ENCODE data around the gene RELN. TPM values are rescaled to one million over a fixed set of nuclear protein-coding genes. Genes with fewer than 3 reads are reported as not detected.

The RELN gene
- total and polyA plus RNA-seq, 2 donors = 0.28 to 0.96 TPM

DNA sequence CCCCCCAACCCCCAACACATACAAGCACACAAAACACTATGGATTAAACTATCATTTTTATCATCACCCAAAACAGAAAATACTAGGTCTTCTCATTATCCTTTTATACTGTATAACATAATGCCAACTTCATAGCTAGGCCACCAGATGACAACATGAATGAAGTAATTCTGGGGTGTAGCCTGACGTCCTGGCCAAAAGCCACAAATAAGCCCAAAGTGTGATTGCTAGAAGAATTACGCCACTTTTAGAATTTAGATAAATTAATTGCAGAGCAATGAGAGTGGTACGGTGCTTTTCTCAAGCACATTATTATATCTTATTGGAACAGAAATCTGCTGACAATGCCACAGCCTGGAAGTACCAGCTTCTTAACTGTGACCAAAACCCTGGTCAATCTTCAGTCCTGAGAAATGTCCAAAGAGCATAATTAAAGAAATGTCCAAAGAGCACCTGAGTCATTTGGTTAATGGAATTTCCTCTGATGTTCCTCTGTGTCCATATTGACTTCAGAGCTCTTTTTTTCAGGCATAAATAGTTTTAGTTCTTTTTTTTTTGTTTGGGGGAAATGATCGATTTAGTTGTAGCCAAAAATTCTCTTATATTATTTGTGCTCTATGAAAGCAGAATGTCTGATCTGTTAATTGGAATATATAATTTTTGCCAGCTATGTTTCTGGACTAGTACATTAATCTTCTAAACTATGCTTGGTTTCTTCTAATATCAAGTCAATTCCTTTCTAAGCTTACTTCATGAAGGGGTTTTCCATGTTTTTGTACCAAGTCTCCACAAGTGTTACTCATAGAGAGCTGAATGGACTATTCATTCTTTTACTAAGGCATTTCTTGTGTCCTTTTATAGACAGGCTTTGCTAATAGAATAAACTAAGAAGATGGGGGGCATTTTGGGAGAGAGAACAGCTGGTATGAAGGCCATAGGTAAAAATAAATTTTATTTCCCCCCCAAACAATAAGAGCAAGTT lies 310.0 kb downstream of the RELN start:
- Histone ChIP-seq H3K36me3 (ENCODE audit: control insufficient read depth in 2 of 2, insufficient read depth in 2 of 2, low read length in 1 of 2) (no peaks in the 10 kb centered on the region), H3K9me3 (ENCODE audit: control insufficient read depth in 2 of 2, insufficient read depth in 1 of 2, low read length in 1 of 2) (no peaks in the 10 kb centered on the region), H3K4me1 (ENCODE audit: control insufficient read depth in 2 of 2, insufficient read depth in 2 of 2, low read length in 2 of 2) (no peaks in the 10 kb centered on the region), H3K4me3 (ENCODE audit: low read length in 2 of 2) (no peak overlapping the region), H3K27ac (ENCODE audit: low read depth in 1 of 2, low read length in 1 of 2) (no peak overlapping the region), H3K27me3 (ENCODE audit: control insufficient read depth in 2 of 2, insufficient read depth in 1 of 2, low read length in 1 of 2) (no peaks in the 10 kb centered on the region)
- no peak for DNase-seq (ENCODE audit: low read depth in 6 of 9, low spot score in 9 of 9)
- 92% methylated on average over 4 of the region's 4 CpGs for WGBS

GRCh38 chr7:103668279-103668941 lies 321.0 kb downstream of the RELN start:
- H3K36me3 ChIP-seq (ENCODE audit: control insufficient read depth in 2 of 2, insufficient read depth in 2 of 2, low read length in 1 of 2) = no peaks in the 10 kb centered on the region
- H3K27me3 ChIP-seq (ENCODE audit: control insufficient read depth in 2 of 2, insufficient read depth in 1 of 2, low read length in 1 of 2) = no peaks in the 10 kb centered on the region
- 96% methylated on average over 2 of the region's 2 CpGs for WGBS
- H3K4me1 ChIP-seq (ENCODE audit: control insufficient read depth in 2 of 2, insufficient read depth in 2 of 2, low read length in 2 of 2) = no peaks in the 10 kb centered on the region
- no peak overlapping the region for H3K27ac ChIP-seq (ENCODE audit: low read depth in 1 of 2, low read length in 1 of 2)
- no peaks in the 10 kb centered on the region for H3K9me3 ChIP-seq (ENCODE audit: control insufficient read depth in 2 of 2, insufficient read depth in 1 of 2, low read length in 1 of 2)
- no peak overlapping the region for H3K4me3 ChIP-seq (ENCODE audit: low read length in 2 of 2)
- no peak for DNase-seq (ENCODE audit: low read depth in 6 of 9, low spot score in 9 of 9)

- 97% methylated on average over 1 of the region's 1 CpG for WGBS
- H3K9me3 ChIP-seq (ENCODE audit: control insufficient read depth in 2 of 2, insufficient read depth in 1 of 2, low read length in 1 of 2) = no peaks in the 10 kb centered on the region
- no peaks in the 10 kb centered on the region for H3K36me3 ChIP-seq (ENCODE audit: control insufficient read depth in 2 of 2, insufficient read depth in 2 of 2, low read length in 1 of 2)
- no peak for DNase-seq (ENCODE audit: low read depth in 6 of 9, low spot score in 9 of 9)
- H3K4me3 ChIP-seq (ENCODE audit: low read length in 2 of 2) = no peak overlapping the region
- H3K27ac ChIP-seq (ENCODE audit: low read depth in 1 of 2, low read length in 1 of 2) = no peak overlapping the region
- H3K27me3 ChIP-seq (ENCODE audit: control insufficient read depth in 2 of 2, insufficient read depth in 1 of 2, low read length in 1 of 2) = no peaks in the 10 kb centered on the region
- no peaks in the 10 kb centered on the region for H3K4me1 ChIP-seq (ENCODE audit: control insufficient read depth in 2 of 2, insufficient read depth in 2 of 2, low read length in 2 of 2)
These were observed 323.1 kb downstream of the RELN start for GRCh38 chr7:103666326-103666725.

GRCh38 chr7:103664577-103664976 lies 324.9 kb downstream of the RELN start:
- H3K9me3 ChIP-seq (ENCODE audit: control insufficient read depth in 2 of 2, insufficient read depth in 1 of 2, low read length in 1 of 2) = no peaks in the 10 kb centered on the region
- H3K4me3 ChIP-seq (ENCODE audit: low read length in 2 of 2) = no peak overlapping the region
- H3K36me3 ChIP-seq (ENCODE audit: control insufficient read depth in 2 of 2, insufficient read depth in 2 of 2, low read length in 1 of 2) = no peaks in the 10 kb centered on the region
- WGBS = 91% methylated on average over 1 of the region's 1 CpG
- no peaks in the 10 kb centered on the region for H3K4me1 ChIP-seq (ENCODE audit: control insufficient read depth in 2 of 2, insufficient read depth in 2 of 2, low read length in 2 of 2)
- H3K27ac ChIP-seq (ENCODE audit: low read depth in 1 of 2, low read length in 1 of 2) = no peak overlapping the region
- no peak for DNase-seq (ENCODE audit: low read depth in 6 of 9, low spot score in 9 of 9)
- H3K27me3 ChIP-seq (ENCODE audit: control insufficient read depth in 2 of 2, insufficient read depth in 1 of 2, low read length in 1 of 2) = no peaks in the 10 kb centered on the region

DNA sequence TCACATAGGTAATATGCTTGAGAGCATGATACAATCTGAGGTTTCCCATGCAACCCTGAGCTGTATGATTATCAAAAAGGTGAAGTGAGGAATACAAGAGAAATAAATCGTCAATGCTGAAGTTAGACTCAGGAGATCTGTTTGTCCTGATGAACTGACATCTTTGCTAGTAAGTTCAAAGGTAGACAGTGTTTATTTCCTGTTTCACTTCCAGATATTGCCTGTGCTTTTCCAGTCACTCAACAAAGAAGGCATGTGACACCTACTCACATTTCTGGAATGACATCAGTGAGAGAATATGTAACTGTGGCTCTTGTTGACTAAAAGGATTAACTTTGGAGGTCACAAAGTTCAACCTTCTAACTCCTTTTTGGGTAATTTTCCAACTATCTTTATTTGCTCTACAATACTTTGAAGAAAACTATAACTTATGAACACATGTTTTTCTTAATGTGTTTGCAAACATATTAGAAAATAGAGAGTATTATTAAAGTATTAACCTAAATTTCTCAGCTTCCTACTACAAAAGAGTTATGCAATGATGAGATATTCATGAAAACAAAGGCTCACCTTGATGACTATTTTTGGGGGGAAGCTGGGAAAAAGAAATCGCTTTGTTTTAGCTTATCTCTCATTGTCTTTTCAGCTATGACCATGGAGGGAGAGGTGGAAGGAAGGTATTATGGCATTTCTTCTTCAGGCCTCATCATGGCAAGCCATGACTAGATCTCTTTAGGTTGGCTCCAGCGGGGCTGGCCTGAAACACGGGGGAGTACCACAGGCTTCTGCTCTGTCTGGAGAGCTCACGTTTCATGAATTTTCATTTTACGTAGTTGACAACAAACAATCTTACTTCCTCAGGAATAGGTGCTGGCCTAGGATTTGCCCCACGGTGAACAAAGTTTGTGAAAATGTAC lies 328.7 kb downstream of the RELN start:
- Histone ChIP-seq H3K27ac (ENCODE audit: low read depth in 1 of 2, low read length in 1 of 2) (no peak overlapping the region), H3K4me3 (ENCODE audit: low read length in 2 of 2) (no peak overlapping the region), H3K4me1 (ENCODE audit: control insufficient read depth in 2 of 2, insufficient read depth in 2 of 2, low read length in 2 of 2) (no peaks in the 10 kb centered on the region), H3K36me3 (ENCODE audit: control insufficient read depth in 2 of 2, insufficient read depth in 2 of 2, low read length in 1 of 2) (no peaks in the 10 kb centered on the region), H3K9me3 (ENCODE audit: control insufficient read depth in 2 of 2, insufficient read depth in 1 of 2, low read length in 1 of 2) (no peaks in the 10 kb centered on the region), H3K27me3 (ENCODE audit: control insufficient read depth in 2 of 2, insufficient read depth in 1 of 2, low read length in 1 of 2) (no peaks in the 10 kb centered on the region)
- WGBS = 93% methylated on average over 7 of the region's 7 CpGs
- DNase-seq (ENCODE audit: low read depth in 6 of 9, low spot score in 9 of 9) = no peak

- no peaks in the 10 kb centered on the region for H3K9me3 ChIP-seq (ENCODE audit: control insufficient read depth in 2 of 2, insufficient read depth in 1 of 2, low read length in 1 of 2)
- DNase-seq (ENCODE audit: low read depth in 6 of 9, low spot score in 9 of 9) = no peak
- 92% methylated on average over 4 of the region's 4 CpGs for WGBS
- H3K4me3 ChIP-seq (ENCODE audit: low read length in 2 of 2) = no peak overlapping the region
- no peak overlapping the region for H3K27ac ChIP-seq (ENCODE audit: low read depth in 1 of 2, low read length in 1 of 2)
- no peaks in the 10 kb centered on the region for H3K4me1 ChIP-seq (ENCODE audit: control insufficient read depth in 2 of 2, insufficient read depth in 2 of 2, low read length in 2 of 2)
- no peaks in the 10 kb centered on the region for H3K36me3 ChIP-seq (ENCODE audit: control insufficient read depth in 2 of 2, insufficient read depth in 2 of 2, low read length in 1 of 2)
- no peaks in the 10 kb centered on the region for H3K27me3 ChIP-seq (ENCODE audit: control insufficient read depth in 2 of 2, insufficient read depth in 1 of 2, low read length in 1 of 2)
These were observed 331.1 kb downstream of the RELN start for GRCh38 chr7:103658055-103659005.

GRCh38 chr7:103657474-103657894 lies 332.0 kb downstream of the RELN start:
- H3K9me3 ChIP-seq (ENCODE audit: control insufficient read depth in 2 of 2, insufficient read depth in 1 of 2, low read length in 1 of 2) = no peaks in the 10 kb centered on the region
- H3K36me3 ChIP-seq (ENCODE audit: control insufficient read depth in 2 of 2, insufficient read depth in 2 of 2, low read length in 1 of 2) = no peaks in the 10 kb centered on the region
- H3K27ac ChIP-seq (ENCODE audit: low read depth in 1 of 2, low read length in 1 of 2) = no peak overlapping the region
- H3K4me1 ChIP-seq (ENCODE audit: control insufficient read depth in 2 of 2, insufficient read depth in 2 of 2, low read length in 2 of 2) = no peaks in the 10 kb centered on the region
- no peak overlapping the region for H3K4me3 ChIP-seq (ENCODE audit: low read length in 2 of 2)
- H3K27me3 ChIP-seq (ENCODE audit: control insufficient read depth in 2 of 2, insufficient read depth in 1 of 2, low read length in 1 of 2) = no peaks in the 10 kb centered on the region
- DNase-seq (ENCODE audit: low read depth in 6 of 9, low spot score in 9 of 9) = no peak
- WGBS = 74% methylated on average over 4 of the region's 4 CpGs

GRCh38 chr7:103656221-103656620 lies 333.2 kb downstream of the RELN start:
- Histone ChIP-seq H3K4me1 (ENCODE audit: control insufficient read depth in 2 of 2, insufficient read depth in 2 of 2, low read length in 2 of 2) (no peaks in the 10 kb centered on the region), H3K27me3 (ENCODE audit: control insufficient read depth in 2 of 2, insufficient read depth in 1 of 2, low read length in 1 of 2) (no peaks in the 10 kb centered on the region), H3K4me3 (ENCODE audit: low read length in 2 of 2) (no peak overlapping the region), H3K36me3 (ENCODE audit: control insufficient read depth in 2 of 2, insufficient read depth in 2 of 2, low read length in 1 of 2) (no peaks in the 10 kb centered on the region), H3K27ac (ENCODE audit: low read depth in 1 of 2, low read length in 1 of 2) (no peak overlapping the region), H3K9me3 (ENCODE audit: control insufficient read depth in 2 of 2, insufficient read depth in 1 of 2, low read length in 1 of 2) (no peaks in the 10 kb centered on the region)
- no peak for DNase-seq (ENCODE audit: low read depth in 6 of 9, low spot score in 9 of 9)

Measured in thymus (tissue), 11 donors.